ENCODE measurements around the gene SLC24A4.

Gene SLC24A4

GRCh38 chr14:92404018-92404417, 81.1 kb downstream of the SLC24A4 start:
- no peak for DNase-seq (ENCODE audit: low spot score)

GRCh38 chr14:92404421-92404820, 81.5 kb downstream of the SLC24A4 start:
- no peak for DNase-seq (ENCODE audit: low spot score)

GRCh38 chr14:92404938-92405337, 82.0 kb downstream of the SLC24A4 start:
- no peak for DNase-seq (ENCODE audit: low spot score)

- DNase-seq (ENCODE audit: low spot score): no peak
Observed at GRCh38 chr14:92407410-92407809, 84.4 kb downstream of the SLC24A4 start.

GRCh38 chr14:92409043-92409442, 86.1 kb downstream of the SLC24A4 start:
- DNase-seq (ENCODE audit: low spot score): no peak

GRCh38 chr14:92411135-92411534, 88.2 kb downstream of the SLC24A4 start:
- no peak for DNase-seq (ENCODE audit: low spot score)

- no peak for DNase-seq (ENCODE audit: low spot score)
Observed at GRCh38 chr14:92411941-92412340, 89.0 kb downstream of the SLC24A4 start.

GRCh38 chr14:92412912-92413311, 89.9 kb downstream of the SLC24A4 start:
- no peak for DNase-seq (ENCODE audit: low spot score)

GRCh38 chr14:92413379-92413778, 90.4 kb downstream of the SLC24A4 start:
- no peak for DNase-seq (ENCODE audit: low spot score)

GRCh38 chr14:92414690-92415445, 91.9 kb downstream of the SLC24A4 start:
- no peak for DNase-seq (ENCODE audit: low spot score)

GRCh38 chr14:92415969-92416368, 93.0 kb downstream of the SLC24A4 start:
- no peak for DNase-seq (ENCODE audit: low spot score)

GRCh38 chr14:92416544-92416943, 93.6 kb downstream of the SLC24A4 start:
- no peak for DNase-seq (ENCODE audit: low spot score)

GRCh38 chr14:92417759-92418158, 94.8 kb downstream of the SLC24A4 start:
- no peak for DNase-seq (ENCODE audit: low spot score)

- DNase-seq (ENCODE audit: low spot score): no peak
Observed at GRCh38 chr14:92421751-92422150, 98.8 kb downstream of the SLC24A4 start.

GRCh38 chr14:92425101-92425500, 102.1 kb downstream of the SLC24A4 start:
- no peak for DNase-seq (ENCODE audit: low spot score)

GRCh38 chr14:92426237-92426636, 103.3 kb downstream of the SLC24A4 start:
- DNase-seq (ENCODE audit: low spot score): no peak

- DNase-seq (ENCODE audit: low spot score): no peak
Observed at GRCh38 chr14:92427096-92427495, 104.1 kb downstream of the SLC24A4 start.

- no peak for DNase-seq (ENCODE audit: low spot score)
Observed at GRCh38 chr14:92430686-92431085, 107.7 kb downstream of the SLC24A4 start.

GRCh38 chr14:92431199-92431725, 108.3 kb downstream of the SLC24A4 start:
- no peak for DNase-seq (ENCODE audit: low spot score)

- no peak for DNase-seq (ENCODE audit: low spot score)
Observed at GRCh38 chr14:92433407-92433806, 110.4 kb downstream of the SLC24A4 start.

- no peak for DNase-seq (ENCODE audit: low spot score)
Observed at GRCh38 chr14:92435154-92435553, 112.2 kb downstream of the SLC24A4 start.

- DNase-seq (ENCODE audit: low spot score): no peak
Observed at GRCh38 chr14:92436115-92436776, 113.3 kb downstream of the SLC24A4 start.

GRCh38 chr14:92437309-92437708, 114.3 kb downstream of the SLC24A4 start:
- DNase-seq (ENCODE audit: low spot score): no peak
